PC-9 (cell line): ENCODE results near the gene EXT2.

ENCODE experiments used
- EZH2 ChIP-seq: fragments of 200-600 bp; sonication (generic); IDR thresholded peaks from 2 replicates; pipeline ENCODE4 v1.8.0; 2017; ENCODE audit warnings: antibody characterized with exemption, low read depth
- TF ChIP-seq, protein P1 (sequence below): fragments of 200-600 bp; sonication (generic); conservative IDR thresholded peaks from 2 replicates; pipeline ENCODE4 v1.6.1; 2017; ENCODE audit warnings: mixed run types, antibody characterized with exemption, mild to moderate bottlenecking, moderate library complexity

DNA sequence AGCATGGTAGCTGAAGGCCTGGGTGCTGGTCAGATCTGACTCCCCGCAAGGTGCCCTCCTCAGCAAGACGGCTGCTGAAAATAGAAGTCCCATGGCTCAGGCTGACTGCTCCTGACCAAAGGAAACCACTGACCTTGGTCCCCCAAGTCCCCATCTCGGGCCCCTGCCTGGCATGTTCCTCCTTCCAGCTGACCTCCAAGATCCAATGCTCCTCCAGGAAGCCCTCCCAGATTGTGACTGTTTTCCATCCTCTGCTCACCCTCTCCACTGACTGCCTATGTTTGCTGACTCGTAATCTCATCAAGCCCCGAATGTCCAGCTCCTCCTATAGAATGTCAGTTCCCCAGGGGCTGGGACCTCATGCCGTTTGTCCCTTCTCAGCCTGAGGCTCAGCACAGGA, 184.0 kb downstream of the EXT2 start:
- TF ChIP-seq, protein P1, sequence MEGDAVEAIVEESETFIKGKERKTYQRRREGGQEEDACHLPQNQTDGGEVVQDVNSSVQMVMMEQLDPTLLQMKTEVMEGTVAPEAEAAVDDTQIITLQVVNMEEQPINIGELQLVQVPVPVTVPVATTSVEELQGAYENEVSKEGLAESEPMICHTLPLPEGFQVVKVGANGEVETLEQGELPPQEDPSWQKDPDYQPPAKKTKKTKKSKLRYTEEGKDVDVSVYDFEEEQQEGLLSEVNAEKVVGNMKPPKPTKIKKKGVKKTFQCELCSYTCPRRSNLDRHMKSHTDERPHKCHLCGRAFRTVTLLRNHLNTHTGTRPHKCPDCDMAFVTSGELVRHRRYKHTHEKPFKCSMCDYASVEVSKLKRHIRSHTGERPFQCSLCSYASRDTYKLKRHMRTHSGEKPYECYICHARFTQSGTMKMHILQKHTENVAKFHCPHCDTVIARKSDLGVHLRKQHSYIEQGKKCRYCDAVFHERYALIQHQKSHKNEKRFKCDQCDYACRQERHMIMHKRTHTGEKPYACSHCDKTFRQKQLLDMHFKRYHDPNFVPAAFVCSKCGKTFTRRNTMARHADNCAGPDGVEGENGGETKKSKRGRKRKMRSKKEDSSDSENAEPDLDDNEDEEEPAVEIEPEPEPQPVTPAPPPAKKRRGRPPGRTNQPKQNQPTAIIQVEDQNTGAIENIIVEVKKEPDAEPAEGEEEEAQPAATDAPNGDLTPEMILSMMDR = no peak
- no peak for TF ChIP-seq EZH2
